Stimulated activated CD4-positive, alpha-beta T cell treated with anti-CD3 and anti-CD28 coated beads, Interleukin-1b, Interleukin-23, amount 100 ng/mL, for 48 hours (primary cell): Measurements from ENCODE around the gene GRIK4.

Source experiments
- DNase-seq: peaks from one replicate; pipeline ENCODE4 v3.0.0-alpha.2; 2020

The GRIK4 gene

DNA sequence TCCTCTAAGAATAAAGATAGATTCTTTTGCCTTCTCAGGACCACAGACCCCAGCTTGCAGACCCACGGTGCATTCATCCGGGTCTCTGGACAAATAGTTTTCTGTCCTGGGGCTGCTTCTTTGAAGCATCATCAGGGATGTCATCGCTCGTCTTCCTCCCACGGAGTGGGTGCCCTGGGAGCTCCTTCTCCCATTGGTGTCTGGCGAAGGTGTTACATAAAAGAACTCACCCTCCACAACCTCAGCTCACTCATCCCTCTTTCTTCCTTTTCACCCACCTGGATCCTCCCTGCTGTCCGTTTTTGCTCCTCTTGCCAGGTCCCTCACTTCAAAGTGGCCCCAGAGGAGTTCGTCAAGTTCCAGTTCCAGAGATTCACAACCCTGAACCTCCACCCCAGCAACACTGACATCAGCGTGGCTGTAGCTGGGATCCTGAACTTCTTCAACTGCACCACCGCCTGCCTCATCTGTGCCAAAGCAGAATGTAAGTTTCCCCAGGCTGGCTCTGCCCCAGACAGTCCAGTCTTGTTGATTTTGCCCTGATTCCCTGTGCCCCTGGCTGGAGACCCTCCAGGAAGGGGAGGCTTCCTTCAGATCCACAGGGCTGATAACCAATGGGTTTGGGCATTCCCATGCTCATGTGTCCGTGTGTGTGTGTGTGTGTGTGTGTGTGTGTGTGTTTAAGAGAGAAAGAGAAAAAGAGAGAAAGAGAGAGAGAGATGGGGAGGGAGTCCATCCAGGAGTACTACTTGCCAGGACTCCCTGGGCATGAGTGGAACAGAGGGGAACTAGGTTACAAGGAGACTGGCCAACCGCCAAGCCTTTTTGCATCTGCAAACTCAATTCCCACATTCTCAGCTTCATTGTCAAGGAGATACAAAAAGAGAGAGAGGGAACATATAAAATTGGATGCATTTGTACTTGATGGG is 308.2 kb downstream of the GRIK4 start:
- no peak for DNase-seq

DNA sequence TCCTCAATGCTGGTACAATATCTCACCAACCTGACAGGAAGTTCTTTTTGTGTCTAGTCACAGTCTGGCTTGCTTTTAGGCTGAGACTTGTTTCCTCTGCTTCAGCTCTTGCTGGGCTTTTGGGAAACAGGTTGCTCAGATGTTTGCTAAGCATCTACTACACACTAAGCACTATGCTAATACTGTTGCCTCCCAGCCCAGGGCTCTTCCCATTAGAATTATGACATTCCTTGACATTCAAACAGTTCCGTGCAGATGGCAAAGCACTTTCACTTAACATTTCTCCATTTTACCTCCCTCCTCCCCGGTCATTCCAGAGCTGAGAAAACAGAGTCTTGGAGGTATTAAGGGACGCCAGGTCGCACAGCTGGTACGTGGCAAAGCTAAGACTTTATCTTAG is 311.6 kb downstream of the GRIK4 start:
- DNase-seq: no peak

- DNase-seq: no peak
Observed at GRCh38 chr11:120824242-120824641, 312.7 kb downstream of the GRIK4 start.

DNA sequence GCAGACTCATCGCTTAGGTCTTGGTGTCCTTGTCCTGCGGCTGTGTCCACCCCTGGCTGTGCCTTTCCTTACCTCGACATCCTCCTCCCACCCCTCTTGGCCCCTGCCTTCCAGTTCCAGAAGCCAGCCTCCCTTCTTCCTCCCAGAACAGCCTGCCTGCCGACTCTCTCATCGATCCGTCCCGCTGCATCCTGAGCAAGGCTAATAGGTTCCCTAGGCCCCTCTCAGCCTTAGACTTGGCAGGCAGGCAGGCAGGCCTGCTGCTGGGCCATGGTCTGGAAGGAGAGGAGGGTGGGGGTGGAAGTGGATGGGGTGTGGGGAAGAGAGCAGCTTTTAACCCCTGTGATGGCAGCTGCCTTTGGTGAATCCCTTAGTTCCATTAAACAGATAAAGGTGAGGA is 315.6 kb downstream of the GRIK4 start:
- DNase-seq: no peak

DNA sequence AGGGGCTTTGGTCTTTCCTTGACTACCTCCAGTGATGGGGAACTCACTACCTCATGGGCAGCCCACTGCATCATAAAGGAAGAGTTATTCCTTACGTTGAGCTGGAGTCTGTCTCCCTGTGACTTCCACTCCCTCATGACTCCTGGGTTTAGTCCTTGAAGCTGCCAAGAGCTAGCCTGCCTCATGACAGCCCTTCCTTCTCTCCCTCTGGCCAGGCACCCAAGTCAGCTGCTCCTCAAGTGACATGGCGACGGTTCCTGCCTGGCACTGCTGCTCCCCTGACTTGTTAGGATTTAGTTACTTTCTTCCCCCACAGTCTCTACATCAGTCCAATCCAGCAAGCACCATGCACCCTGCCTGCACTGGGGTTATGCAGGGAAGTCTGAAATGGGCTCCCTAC is 316.3 kb downstream of the GRIK4 start:
- no peak for DNase-seq

- no peak for DNase-seq
Observed at GRCh38 chr11:120828847-120829246, 317.3 kb downstream of the GRIK4 start.

GRCh38 chr11:120830085-120830620 is 318.6 kb downstream of the GRIK4 start:
- no peak for DNase-seq

GRCh38 chr11:120832481-120833238 is 321.1 kb downstream of the GRIK4 start:
- no peak for DNase-seq

- DNase-seq: no peak
Observed at GRCh38 chr11:120834686-120835210, 323.2 kb downstream of the GRIK4 start.

DNA sequence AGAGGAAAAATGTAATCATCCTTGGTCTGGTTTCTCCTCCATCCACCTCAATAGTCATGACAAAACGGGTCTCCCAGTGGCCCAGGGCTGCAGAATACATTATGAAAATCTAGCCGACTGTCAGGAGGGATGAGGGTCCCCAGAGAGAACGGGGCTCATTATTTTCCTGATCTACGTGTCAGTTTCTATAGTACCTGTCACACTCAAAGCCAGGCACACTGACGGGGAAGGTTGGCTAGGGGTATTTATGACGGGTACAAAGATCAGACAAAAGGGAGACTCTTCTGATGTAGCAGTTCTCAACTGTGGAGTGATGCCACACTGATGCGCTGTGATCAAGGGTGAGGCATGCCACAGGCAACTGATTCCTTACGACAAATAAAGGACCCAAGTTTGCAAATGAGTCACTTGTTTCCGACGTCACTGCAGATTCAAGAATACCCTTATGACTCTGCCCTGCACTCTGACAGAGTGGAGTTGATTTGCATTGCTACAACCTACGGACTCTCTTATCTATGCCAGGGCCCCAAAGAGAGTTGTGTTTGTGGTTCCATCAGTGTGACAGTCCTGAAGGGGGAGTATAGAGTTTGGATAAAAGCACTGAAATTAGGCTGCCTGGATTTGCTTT is 324.2 kb downstream of the GRIK4 start:
- peak; percentile 76 for DNase-seq

DNA sequence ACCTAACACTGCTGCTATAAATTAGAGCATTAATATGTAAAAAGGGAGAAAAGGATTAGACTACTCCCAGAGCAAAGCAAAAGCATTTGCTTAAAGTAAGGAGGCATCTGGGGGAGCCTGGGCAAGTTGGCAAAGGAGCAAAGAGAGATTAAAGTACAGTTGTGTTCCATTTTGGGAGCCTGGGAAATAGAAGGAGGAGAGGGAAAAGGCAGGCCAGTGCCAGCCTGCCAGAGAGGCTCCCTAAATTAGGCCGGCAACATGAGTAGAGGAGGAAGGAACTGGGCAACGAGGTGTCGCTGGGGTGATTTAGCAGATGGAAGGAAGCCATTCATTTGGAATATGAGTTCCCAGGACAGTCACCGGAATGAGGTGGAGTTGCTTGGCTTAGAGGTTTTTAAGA is 326.1 kb downstream of the GRIK4 start:
- no peak for DNase-seq

- DNase-seq: no peak
Observed at GRCh38 chr11:120839201-120839600, 327.7 kb downstream of the GRIK4 start.

DNA sequence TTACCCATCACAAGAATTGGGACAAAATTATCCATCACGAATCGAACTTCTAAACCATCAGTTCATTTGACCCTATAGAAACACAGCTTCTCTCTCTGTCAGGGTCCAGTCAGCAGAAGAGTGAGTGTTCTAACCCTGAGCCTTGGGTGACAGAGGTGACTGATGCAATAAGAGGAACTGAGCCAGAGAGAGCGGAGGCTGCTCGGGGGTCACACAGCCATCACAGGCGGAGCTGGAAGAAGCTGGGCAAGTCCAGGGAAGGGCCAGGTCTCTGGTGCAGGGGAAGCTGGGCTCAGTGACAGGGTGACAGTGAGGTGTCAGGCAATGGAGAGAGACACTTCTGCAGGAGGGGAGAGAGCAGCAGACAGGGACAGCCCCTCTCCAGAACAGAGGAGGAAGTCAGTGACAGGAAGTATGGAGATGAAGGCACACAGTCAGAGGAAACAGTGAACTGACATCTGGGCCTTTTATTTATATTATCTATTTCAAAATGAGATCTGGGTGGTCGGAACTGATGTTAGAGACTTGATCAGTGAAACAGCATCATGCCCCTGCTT is 328.4 kb downstream of the GRIK4 start:
- no peak for DNase-seq

GRCh38 chr11:120840661-120841060 is 329.1 kb downstream of the GRIK4 start:
- DNase-seq: no peak

- DNase-seq: no peak
Observed at GRCh38 chr11:120841074-120841473, 329.5 kb downstream of the GRIK4 start.

DNA sequence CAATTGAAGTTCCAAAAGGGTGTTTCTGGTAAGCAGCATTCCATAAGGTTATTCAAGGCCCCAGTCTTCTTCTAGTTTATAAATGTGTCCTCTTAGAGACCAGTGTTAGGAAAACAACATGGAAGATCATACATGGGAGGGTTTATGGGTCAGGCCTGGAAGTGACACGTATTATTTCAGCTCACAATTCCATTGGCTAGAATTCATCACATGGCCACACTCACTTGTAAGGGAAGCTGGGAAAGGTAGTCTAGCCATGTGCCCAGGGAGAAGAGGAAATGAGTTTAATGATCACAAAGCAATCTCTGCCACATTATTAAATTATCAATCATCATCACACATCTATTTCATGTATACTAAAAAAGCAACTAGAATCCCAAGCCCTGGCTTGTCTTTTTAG is 330.6 kb downstream of the GRIK4 start:
- no peak for DNase-seq

DNA sequence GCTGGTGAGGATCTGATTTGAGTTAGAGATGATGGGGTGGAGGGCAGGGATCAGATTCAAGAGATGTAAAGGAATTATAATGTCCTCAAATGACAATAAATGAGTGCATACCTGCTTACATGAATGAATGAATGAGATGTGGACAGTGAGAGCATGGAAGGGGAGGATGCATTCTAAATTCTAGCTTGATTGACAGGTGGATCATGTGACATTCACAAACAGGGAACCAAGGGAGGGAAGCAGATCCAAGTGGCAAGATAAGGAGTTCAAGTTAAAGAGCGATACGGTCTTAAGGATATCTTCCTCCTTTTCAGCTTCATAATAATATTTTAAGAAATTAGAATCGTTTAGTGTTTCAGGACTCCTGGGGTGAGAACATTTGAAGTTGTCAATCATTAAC is 341.9 kb downstream of the GRIK4 start:
- no peak for DNase-seq

DNA sequence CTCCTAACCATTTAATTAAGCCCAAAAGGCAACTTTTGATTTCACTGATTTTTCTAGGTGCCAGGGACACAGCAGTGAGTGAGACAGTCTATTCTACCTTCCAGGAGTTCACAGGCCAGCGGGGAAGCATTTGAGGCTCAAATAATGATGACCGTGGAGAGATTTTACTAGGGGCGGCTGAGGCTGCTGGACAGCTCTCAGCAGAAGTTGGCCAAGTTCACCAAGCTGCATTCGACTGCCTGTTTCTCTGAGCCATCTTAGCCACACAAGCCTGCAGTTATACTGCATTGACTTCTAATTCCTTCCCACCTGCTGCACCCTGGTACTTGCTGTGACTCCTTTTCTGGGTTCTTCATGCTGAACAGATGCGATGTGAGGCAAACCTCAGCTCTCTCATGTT is 343.4 kb downstream of the GRIK4 start:
- no peak for DNase-seq

DNA sequence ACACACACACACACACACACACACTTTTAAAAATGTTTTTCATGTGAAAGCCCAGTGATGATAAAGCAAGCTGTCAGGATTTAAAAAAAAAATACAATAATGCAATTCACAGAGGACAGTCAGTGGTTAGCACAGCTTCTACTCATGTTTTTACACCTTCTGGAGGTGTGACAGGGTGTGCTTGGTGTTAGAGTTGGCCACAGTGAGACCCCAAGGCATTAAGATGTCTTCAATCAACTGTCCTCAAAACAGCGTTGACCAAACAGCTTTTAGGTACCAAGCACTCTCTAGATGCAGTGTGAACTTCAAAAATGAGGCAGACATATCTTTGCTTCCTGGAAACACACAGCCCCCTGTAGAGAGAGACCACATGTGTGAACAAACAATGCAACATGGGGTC is 346.0 kb downstream of the GRIK4 start:
- DNase-seq: no peak

GRCh38 chr11:120858740-120859139 is 347.2 kb downstream of the GRIK4 start:
- no peak for DNase-seq

DNA sequence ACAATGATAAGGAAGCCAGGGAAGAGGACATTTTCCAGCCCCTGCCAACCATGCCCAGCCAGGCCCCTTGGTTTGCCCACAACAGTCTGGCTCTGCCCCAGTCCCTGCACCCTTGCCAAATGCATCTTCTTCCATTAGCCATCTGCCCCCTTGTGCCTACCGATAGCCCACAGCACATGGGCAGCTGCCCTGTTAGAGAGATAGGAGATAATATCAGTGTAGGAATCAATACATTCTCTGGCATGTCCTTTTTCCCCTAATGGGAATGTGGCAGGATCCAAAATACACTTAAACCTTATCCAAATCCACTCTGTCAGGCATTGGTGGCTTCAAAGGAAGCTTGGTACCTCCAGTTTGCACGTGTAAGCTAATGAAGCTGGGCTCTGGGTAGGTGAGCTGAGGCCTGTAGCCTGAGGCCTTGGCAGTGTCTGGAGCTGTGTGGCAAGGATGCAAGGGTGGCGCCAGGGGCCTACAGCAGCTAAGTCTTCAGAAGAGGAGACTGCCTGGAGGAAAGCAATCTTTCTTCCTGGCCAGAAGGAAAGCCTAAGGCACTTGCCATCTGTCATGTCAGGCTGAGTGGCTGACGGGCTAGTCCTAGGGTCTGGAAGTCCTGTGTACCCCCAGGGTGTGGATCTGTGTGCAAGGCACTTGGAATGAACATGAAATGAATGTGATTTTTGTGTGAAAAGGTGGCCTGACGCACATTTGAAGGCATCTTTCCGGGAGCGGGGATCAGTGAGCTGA is 348.2 kb downstream of the GRIK4 start:
- no peak for DNase-seq

GRCh38 chr11:120863359-120863758 is 351.8 kb downstream of the GRIK4 start:
- DNase-seq: no peak
